Measurements from ENCODE around the gene MEF2B. TPM values are rescaled to one million over a fixed set of nuclear protein-coding genes. Genes with fewer than 3 reads are reported as not detected.

MEF2B gene
- total and polyA plus RNA-seq, 2 donors (not counting 3 experiments of a cell fraction or from before 2014, with no cell fraction given), result 0.52 to 1.2 TPM

DNA sequence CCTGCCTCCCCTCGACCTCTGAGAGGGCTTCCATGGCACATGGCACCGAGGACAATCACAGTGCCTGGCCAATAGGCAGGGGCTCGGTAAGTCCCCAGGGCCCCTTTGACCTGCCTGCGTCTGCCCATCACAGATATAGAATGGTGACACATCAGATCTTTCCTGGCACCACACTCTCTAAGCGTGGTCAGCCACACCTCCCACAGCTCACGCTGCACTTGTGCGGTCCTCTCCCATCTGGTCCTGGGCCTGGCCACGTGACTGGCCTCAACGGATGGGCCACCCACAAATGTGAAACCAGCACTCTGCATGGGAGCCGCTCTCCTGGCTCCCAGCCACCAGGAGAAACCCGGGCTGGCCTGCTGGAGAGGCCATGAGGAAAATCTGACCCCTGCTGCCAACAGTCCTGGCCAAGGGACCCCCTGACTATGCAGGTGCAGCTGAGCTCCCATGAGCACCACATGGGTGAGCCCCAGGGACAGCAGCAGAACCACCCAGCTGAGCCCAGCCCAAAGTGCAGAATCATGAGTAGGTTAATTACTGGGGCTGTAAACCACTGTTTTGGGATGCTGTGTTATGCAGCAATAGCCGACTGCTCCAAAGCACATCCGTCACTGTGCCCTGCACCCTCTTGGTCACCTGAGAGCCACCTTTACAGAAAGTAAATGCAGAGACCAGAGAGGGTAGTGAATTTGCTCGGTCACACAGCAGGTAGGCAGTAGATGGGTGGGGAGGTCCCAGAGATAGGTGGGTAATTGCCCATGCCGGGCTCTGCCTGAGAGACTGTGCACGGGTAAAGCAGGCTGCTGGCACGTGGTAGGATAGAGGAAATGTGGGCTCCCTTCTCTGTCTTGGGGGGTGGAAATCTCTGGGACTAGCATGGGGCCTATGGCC is 9.7 kb upstream of the MEF2B start:
- BruUV-seq (replicated peaks), result no TSS peak

More for the DNA sequence above, 9.7 kb upstream of the MEF2B start:
- Histone ChIP-seq H3K9ac (replicated peaks; ENCODE audit: extremely low read depth, insufficient read depth, low read length) (no peak overlapping the region), H3K27me3 (ENCODE audit: control insufficient read depth in 2 of 2, insufficient read depth in 2 of 2, low read length in 2 of 2) (no peaks in the 10 kb centered on the region), H3K9me3 (replicated peaks; ENCODE audit: control insufficient read depth, insufficient read depth, low read length) (no peaks in the 10 kb centered on the region), H3K9me1 (replicated peaks; ENCODE audit: control insufficient read depth, extremely low read depth, insufficient read depth, low read length) (no peaks in the 10 kb centered on the region), H3K4me3 (replicated peaks in 1 of 3; ENCODE audit: insufficient read depth in 1 of 3, low read depth in 1 of 3, low read length in 3 of 3) (no peak overlapping the region), H4K20me1 (replicated peaks; ENCODE audit: control insufficient read depth, extremely low read depth, insufficient read depth, low read length) (no peaks in the 10 kb centered on the region), H3K4me2 (ENCODE audit: insufficient read depth, low read length) (no peak overlapping the region), H3K79me2 (ENCODE audit: control insufficient read depth, insufficient read depth, low read length) (no peaks in the 10 kb centered on the region), H3K27ac (ENCODE audit: insufficient read depth, low read depth, low read length) (no peak overlapping the region), H3K4me1 (ENCODE audit: control insufficient read depth, extremely low read depth, insufficient read depth, low read length) (no peaks in the 10 kb centered on the region), H2AFZ (ENCODE audit: low read depth, low read length) (no peak overlapping the region), H3K36me3 (ENCODE audit: control insufficient read depth in 2 of 2, extremely low read depth in 1 of 2, insufficient read depth in 2 of 2, low read length in 2 of 2) (peaks cover 0 to 6% of the 10 kb centered on the region in 2 experiments)
- CTCF ChIA-PET, result no interaction called here
- no peak for TF ChIP-seq MYC (IDR thresholded peaks at IDR 0.05; ENCODE audit: low read depth, low read length)
- no peak for TF ChIP-seq GATA2 (IDR thresholded peaks at IDR 0.05; ENCODE audit: insufficient read depth, insufficient read length, low read depth, low read length)
- TF ChIP-seq JUN (IDR thresholded peaks at IDR 0.05; ENCODE audit: borderline replicate concordance, insufficient read depth, insufficient read length, low read depth), result no peak
- no peak for TF ChIP-seq POLR2AphosphoS5 (IDR thresholded peaks at IDR 0.05; ENCODE audit: insufficient read depth, low read depth, low read length)
- TF ChIP-seq FOS (IDR thresholded peaks at IDR 0.05; ENCODE audit: borderline replicate concordance, insufficient read depth, low read length), result no peak
- TF ChIP-seq EZH2 (IDR thresholded peaks at IDR 0.05; ENCODE audit: borderline replicate concordance, low read depth, low read length, severe bottlenecking), result no peak
- TF ChIP-seq, protein P1, sequence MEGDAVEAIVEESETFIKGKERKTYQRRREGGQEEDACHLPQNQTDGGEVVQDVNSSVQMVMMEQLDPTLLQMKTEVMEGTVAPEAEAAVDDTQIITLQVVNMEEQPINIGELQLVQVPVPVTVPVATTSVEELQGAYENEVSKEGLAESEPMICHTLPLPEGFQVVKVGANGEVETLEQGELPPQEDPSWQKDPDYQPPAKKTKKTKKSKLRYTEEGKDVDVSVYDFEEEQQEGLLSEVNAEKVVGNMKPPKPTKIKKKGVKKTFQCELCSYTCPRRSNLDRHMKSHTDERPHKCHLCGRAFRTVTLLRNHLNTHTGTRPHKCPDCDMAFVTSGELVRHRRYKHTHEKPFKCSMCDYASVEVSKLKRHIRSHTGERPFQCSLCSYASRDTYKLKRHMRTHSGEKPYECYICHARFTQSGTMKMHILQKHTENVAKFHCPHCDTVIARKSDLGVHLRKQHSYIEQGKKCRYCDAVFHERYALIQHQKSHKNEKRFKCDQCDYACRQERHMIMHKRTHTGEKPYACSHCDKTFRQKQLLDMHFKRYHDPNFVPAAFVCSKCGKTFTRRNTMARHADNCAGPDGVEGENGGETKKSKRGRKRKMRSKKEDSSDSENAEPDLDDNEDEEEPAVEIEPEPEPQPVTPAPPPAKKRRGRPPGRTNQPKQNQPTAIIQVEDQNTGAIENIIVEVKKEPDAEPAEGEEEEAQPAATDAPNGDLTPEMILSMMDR (IDR thresholded peaks at IDR 0.05; ENCODE audit: extremely low read depth in 1 of 2, insufficient read depth in 1 of 2, low read depth in 1 of 2, low read length in 2 of 2), result no peak
- TF ChIP-seq, protein P2, sequence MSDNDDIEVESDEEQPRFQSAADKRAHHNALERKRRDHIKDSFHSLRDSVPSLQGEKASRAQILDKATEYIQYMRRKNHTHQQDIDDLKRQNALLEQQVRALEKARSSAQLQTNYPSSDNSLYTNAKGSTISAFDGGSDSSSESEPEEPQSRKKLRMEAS (IDR thresholded peaks at IDR 0.05; ENCODE audit: insufficient read depth, insufficient read length), result no peak
- intact Hi-C loops (cut with micrococcal nuclease) (no loop called here), dilution Hi-C loops (cut with MboI; ENCODE audit: extremely low pct_ligation_motif_present, low sequenced_read_pairs) (no loop called here)
- no peak for FAIRE-seq
- POLR2A ChIA-PET, result no interaction called here
- DNase-seq (ENCODE audit: low read depth, low spot score), result no peak
